Aorta (tissue), 5 donors: ENCODE data around the gene C4B. TPM values are rescaled to one million over a fixed set of nuclear protein-coding genes. Genes with fewer than 3 reads are reported as not detected.
"Not testable (repeated sequence)": the region's sequence is repeated elsewhere in the genome, so short reads cannot be mapped to it uniquely, and the experiment has no call there.

Experiments used
- ATAC-seq: fragments of 200-7000 bp; cut with Tn5 transposase; one replicate; pipeline ENCODE4 v1.9.1; 2022; ENCODE audit warnings: moderate library complexity; ENCODE audit not compliant: low FRiP score
- DNase-seq, 2 donors: peaks; one replicate each; pipeline ENCODE4 v3.0.0-alpha.2; 2020
- H3K27ac ChIP-seq, 2 donors: one replicate each; pipeline ENCODE4 v1.5.1; 2013; ENCODE audit warnings: low read length in 2 of 2, mild to moderate bottlenecking in 2 of 2, moderate library complexity in 2 of 2, control low read depth in 1 of 2, inconsistent platforms in 1 of 2, low read depth in 1 of 2
- H3K27me3 ChIP-seq, 2 donors: one replicate each; pipeline ENCODE4 v1.6.1; 2013; ENCODE audit warnings: control low read depth in 1 of 2, low read length in 1 of 2, mild to moderate bottlenecking in 1 of 2, moderate library complexity in 1 of 2; ENCODE audit not compliant: insufficient read depth in 2 of 2, control insufficient read depth in 1 of 2
- H3K36me3 ChIP-seq, 2 donors: one replicate each; pipeline ENCODE4 v1.6.1; 2013; ENCODE audit warnings: control low read depth in 1 of 2, low read length in 1 of 2, mild to moderate bottlenecking in 1 of 2; ENCODE audit not compliant: insufficient read depth in 2 of 2, control insufficient read depth in 1 of 2
- H3K4me1 ChIP-seq, 2 donors: one replicate each; pipeline ENCODE4 v1.6.1; 2013; ENCODE audit warnings: low read length in 2 of 2, control low read depth in 1 of 2, mild to moderate bottlenecking in 1 of 2, moderate library complexity in 1 of 2; ENCODE audit not compliant: insufficient read depth in 2 of 2, control insufficient read depth in 1 of 2
- H3K4me3 ChIP-seq, 2 donors: one replicate each; pipeline ENCODE4 v1.5.1; 2013; ENCODE audit warnings: low read length in 2 of 2, control low read depth in 1 of 2, mild to moderate bottlenecking in 1 of 2
- H3K9me3 ChIP-seq: one replicate; pipeline ENCODE4 v1.6.1; 2013; ENCODE audit warnings: mild to moderate bottlenecking, low read length; ENCODE audit not compliant: control insufficient read depth
- WGBS, 2 donors: extraction: QIAGEN DNeasy Blood & Tissue Kit; methylation state at CpG; one replicate each; pipeline ENCODE4 v1.1.7; 2013; 5-methylcytosine and 5-hydroxymethylcytosine counted together
- intact Hi-C, 2 donors: fragments of 100-400 bp; cut with DNase I; formaldehyde crosslinking; loops; one replicate each; pipeline versions ENCODE4 v1.14.2 to v1.15.0; 2022
- polyA plus RNA-seq, 2 donors: library from polyadenylated mRNA; stranded (reverse); fragments of 200-250 nt; gene quantifications; one replicate each; pipeline ENCODE4 v1.2.3, GENCODE V29; 2013
- total RNA-seq, 2 donors: library from RNA; stranded (reverse); fragmentation: NEBNext Ultra II Directional; extraction: Animal tissue kit (Norgen Biotek cat#: 25700); gene quantifications; one replicate each; pipeline ENCODE4 v1.2.1, GENCODE V29; 2021
- donor health status: healthy with polysubstance abuse.
- donor health status: Bipolar disorder and iron deficiency.
- donor health status: DM: no; HTN: no; CAD: no.
- donor health status: DM: no; HTN: no; CAD: no.
- donor health status: DM: yes; HTN: yes; CAD: no.

Gene C4B
- total and polyA plus RNA-seq, 4 donors: 10.8 to 225 (median 98.9) TPM

- DNase-seq, H3K9me3 ChIP-seq, H3K27me3 ChIP-seq, H3K36me3 ChIP-seq, intact Hi-C loops, H3K27ac ChIP-seq, H3K4me3 ChIP-seq, H3K4me1 ChIP-seq: not testable (repeated sequence)
- no CpG with 5 or more reads among the region's 15 CpGs for WGBS, 2 donors
- peak; percentile 9 for ATAC-seq
These were observed 11.9 kb upstream of the C4B start for GRCh38 chr6:32002546-32003268.

- H3K36me3 ChIP-seq, H3K27me3 ChIP-seq, DNase-seq, H3K9me3 ChIP-seq, H3K4me1 ChIP-seq, H3K27ac ChIP-seq, H3K4me3 ChIP-seq, ATAC-seq, intact Hi-C loops: not testable (repeated sequence)
- no CpG with 5 or more reads among the region's 7 CpGs for WGBS, 2 donors
These were observed 11.3 kb upstream of the C4B start for GRCh38 chr6:32003301-32003700.

GRCh38 chr6:32004393-32004792 is 10.2 kb upstream of the C4B start:
- intact Hi-C loops, H3K36me3 ChIP-seq, H3K9me3 ChIP-seq, H3K27me3 ChIP-seq, H3K27ac ChIP-seq, H3K4me3 ChIP-seq, ATAC-seq, H3K4me1 ChIP-seq, DNase-seq: not testable (repeated sequence)
- 78 to 92% methylated on average over 3 to 4 of the region's 4 CpGs for WGBS, 2 donors

- H3K4me1 ChIP-seq, H3K27me3 ChIP-seq, H3K4me3 ChIP-seq, ATAC-seq, H3K27ac ChIP-seq, intact Hi-C loops, H3K9me3 ChIP-seq, H3K36me3 ChIP-seq: not testable (repeated sequence)
- 73 to 76% methylated on average over 9 of the region's 13 CpGs for WGBS, 2 donors
- peak in 1 of 2 donors; percentile 18 for DNase-seq
These were observed 9.6 kb upstream of the C4B start for GRCh38 chr6:32004864-32005537.

GRCh38 chr6:32005538-32005880 is 9.1 kb upstream of the C4B start:
- DNase-seq: peak; percentile 37 to 49
- H3K4me1 ChIP-seq, H3K36me3 ChIP-seq, H3K4me3 ChIP-seq, H3K27me3 ChIP-seq, H3K9me3 ChIP-seq, ATAC-seq, intact Hi-C loops, H3K27ac ChIP-seq: not testable (repeated sequence)
- 62 to 78% methylated on average over 6 to 9 of the region's 9 CpGs for WGBS, 2 donors

GRCh38 chr6:32005991-32006529 is 8.5 kb upstream of the C4B start:
- H3K27ac ChIP-seq, ATAC-seq, H3K9me3 ChIP-seq, H3K36me3 ChIP-seq, H3K4me1 ChIP-seq, intact Hi-C loops, H3K27me3 ChIP-seq, H3K4me3 ChIP-seq: not testable (repeated sequence)
- peak; percentile 22 to 55 for DNase-seq
- 67 to 68% methylated on average over 8 of the region's 8 CpGs for WGBS, 2 donors

GRCh38 chr6:32007086-32007485 is 7.5 kb upstream of the C4B start:
- H3K9me3 ChIP-seq, H3K4me1 ChIP-seq, intact Hi-C loops, H3K36me3 ChIP-seq, H3K27me3 ChIP-seq, H3K27ac ChIP-seq, ATAC-seq, H3K4me3 ChIP-seq: not testable (repeated sequence)
- DNase-seq: peak; percentile 26 to 50
- 65 to 77% methylated on average over 12 of the region's 12 CpGs for WGBS, 2 donors

GRCh38 chr6:32008037-32008436 is 6.6 kb upstream of the C4B start:
- intact Hi-C loops, H3K4me1 ChIP-seq, H3K27me3 ChIP-seq, H3K27ac ChIP-seq, DNase-seq, H3K4me3 ChIP-seq, H3K9me3 ChIP-seq, H3K36me3 ChIP-seq, ATAC-seq: not testable (repeated sequence)
- no CpG with 5 or more reads among the region's 24 CpGs for WGBS, 2 donors

GRCh38 chr6:32008616-32009015 is 6.0 kb upstream of the C4B start:
- 25 to 54% methylated on average over 5 to 7 of the region's 12 CpGs for WGBS, 2 donors
- not testable (repeated sequence) for ATAC-seq, H3K9me3 ChIP-seq

More at GRCh38 chr6:32008616-32009015, 6.0 kb upstream of the C4B start:
- H3K4me1 ChIP-seq, H3K36me3 ChIP-seq, H3K27me3 ChIP-seq, intact Hi-C loops, H3K27ac ChIP-seq, H3K4me3 ChIP-seq: not testable (repeated sequence)
- DNase-seq: peak; percentile 29 to 40
